ENCODE results near the gene GDF7.

Gene GDF7

GRCh38 chr2:20646446-20646845 lies 20.5 kb upstream of the GDF7 start:
- no peak for DNase-seq

DNA sequence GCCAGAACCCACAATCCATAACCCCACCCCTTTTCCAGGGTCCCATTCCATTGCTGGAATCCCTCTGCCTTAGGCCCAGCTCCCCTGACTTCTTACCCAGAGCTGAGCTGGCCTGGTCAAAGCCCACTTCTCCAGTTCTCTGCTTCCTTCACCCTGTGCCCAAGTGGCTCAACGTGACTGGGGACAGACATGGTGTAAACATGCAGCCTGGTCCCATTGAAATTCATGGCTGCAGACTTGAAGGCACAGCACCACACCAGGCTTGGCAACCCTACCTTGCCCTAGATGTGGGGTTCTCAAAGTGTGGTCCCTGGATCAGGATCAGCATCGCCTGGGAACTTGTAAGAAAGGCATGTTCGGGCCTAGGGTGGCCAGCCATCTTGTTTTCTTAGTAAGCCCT lies 19.7 kb upstream of the GDF7 start:
- no peak for DNase-seq

- DNase-seq: no peak
Measured at GRCh38 chr2:20647738-20648137, 19.2 kb upstream of the GDF7 start.

- DNase-seq: no peak
Measured at GRCh38 chr2:20648206-20648605, 18.7 kb upstream of the GDF7 start.

DNA sequence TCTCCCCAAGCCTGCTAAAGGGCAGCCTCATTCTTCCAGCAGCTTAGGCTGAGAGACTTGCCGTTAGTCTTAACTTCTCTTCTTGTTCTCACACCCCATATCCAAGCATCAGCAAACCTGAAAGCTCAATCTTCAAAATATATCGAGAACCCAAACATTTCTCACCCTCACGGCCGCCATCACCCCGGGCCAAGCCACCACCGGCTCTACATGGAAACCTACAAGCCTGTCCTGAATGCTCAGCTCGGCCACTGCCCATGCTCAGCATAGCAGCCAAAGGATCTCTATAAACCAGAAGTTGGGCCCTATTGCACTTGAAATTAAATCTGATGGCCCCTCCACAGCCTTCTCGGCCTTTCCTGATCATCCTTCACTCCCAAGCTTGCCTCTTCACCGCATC lies 18.1 kb upstream of the GDF7 start:
- no peak for DNase-seq

DNA sequence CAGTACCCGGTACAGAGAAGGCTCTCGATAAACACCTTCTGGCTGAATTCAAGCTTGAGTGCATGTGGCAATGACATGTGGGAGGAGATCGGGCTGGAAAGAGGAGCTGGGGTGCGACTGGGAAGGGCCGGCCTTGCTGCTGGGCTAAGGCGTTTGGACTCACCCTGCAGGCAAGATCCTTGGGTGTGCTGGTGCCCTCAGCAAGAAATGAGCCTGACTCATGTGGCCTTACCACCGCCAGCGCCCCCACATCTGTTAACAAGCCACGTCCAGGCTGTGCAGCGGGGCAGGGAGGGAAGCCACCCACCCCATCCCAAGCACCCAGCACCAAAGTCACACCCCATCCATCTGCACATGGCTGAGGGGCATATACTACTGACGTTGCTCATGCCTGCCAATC lies 17.4 kb upstream of the GDF7 start:
- no peak for DNase-seq

DNA sequence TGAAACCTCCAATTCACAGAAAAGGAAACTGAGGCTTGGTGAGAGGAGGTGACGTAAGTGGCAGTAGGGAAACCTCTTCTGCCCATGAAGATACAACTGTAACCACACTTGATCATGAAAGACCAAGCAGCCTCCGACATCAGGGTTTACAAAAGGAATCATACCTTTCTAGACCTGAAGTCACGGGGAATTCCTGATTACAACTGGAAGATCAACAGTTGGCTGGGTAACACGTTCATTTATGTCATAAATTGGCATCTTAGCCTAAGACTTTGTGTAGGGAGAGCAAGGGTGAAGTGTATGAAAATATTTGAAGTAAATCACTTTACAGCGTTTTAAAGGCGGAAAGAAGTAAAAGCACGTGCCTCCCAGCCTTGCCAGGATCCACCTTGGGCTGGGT lies 17.0 kb upstream of the GDF7 start:
- DNase-seq: no peak

DNA sequence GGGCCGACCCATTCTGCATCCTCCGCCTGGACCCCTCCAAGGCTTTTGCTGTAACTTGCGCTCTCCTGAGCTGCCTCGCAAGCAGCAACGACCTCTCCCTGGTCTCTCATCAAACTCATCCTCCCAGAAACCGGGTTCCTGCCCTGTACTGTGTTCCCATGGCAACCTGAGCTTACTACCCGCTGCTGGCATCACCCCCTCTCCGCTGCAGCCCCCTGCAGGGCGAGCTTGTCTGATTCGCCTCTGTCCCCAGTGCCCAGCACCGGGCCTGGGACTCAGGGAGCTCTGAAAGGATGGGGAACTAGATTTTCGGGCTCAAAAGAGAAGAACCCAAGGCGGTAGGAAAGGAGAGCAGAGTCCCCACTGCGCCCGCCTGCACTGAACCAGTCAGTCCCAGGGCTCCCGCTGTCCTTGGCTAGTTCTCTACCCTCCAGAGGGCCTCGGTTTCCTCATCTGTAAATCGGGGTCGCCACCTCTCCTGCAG lies 16.5 kb upstream of the GDF7 start:
- DNase-seq: no peak

DNA sequence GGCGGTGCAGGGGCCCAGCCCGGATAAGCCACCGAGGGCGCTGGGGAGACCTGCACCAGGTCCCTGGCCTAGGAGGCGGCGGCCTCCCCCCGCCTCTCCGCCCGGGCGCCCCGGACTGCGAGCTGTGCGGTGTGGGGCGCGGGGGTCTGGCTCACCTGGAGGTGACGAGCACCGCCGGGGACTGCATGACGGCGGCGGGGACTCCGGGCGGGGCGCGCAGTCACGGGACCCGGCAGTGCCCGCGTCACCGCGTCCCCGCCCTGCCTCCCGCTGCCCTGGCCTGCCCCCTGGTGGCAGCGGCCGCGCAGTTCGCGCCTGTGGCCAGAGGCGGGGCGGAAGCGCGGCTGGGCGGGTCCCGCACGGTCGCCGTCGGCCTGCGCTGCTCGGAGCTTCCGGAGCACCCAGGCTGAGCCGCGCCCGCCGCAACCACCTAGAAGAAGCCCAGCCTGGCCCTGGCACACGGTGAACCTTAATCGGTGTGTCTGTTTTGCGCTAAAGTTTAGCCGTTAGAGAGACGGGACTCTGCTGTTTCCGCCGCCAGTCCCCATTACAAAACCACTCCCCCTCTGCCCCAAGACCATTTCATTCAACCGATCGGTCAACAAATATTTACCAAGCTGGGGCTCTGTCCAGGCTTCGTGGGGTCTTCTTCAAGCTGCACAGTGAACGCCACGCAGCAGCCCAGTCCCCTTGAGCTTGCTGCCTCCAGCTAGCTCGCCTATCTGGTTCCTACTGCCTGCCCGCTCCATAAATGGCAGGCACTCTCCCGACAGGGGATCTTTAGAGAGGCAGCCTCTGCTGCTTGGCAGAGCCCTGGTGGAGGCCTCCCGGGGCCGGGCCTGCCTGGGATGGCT lies 15.8 kb upstream of the GDF7 start, which contains the start of gene HS1BP3:
HS1BP3 (minus strand) TSS at position 222 of the 854 bp plus-strand sequence; CDS start at position 187, 35 bp downstream.
- DNase-seq: peak; percentile 66

- no peak for DNase-seq
Measured at GRCh38 chr2:20651731-20652099, 15.2 kb upstream of the GDF7 start.

DNA sequence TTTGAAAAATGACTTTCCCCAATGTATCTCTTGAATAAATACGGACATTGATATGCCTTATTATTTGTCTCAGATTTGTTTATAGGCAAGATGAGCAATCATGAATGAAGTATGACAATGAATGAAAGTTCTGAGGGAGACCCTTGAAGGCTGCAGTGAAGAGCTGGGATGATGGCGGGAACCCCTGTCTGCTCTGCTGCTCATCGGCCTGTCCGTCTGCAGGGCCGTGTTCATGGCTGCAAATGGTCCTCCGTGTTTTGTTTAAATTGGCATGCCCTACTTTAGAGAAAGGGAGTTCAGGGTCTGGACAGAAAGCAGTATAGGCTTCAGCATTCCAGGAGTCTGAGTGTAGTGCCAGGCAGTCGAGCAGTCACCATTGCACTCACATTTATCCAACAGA lies 14.8 kb upstream of the GDF7 start:
- no peak for DNase-seq

DNA sequence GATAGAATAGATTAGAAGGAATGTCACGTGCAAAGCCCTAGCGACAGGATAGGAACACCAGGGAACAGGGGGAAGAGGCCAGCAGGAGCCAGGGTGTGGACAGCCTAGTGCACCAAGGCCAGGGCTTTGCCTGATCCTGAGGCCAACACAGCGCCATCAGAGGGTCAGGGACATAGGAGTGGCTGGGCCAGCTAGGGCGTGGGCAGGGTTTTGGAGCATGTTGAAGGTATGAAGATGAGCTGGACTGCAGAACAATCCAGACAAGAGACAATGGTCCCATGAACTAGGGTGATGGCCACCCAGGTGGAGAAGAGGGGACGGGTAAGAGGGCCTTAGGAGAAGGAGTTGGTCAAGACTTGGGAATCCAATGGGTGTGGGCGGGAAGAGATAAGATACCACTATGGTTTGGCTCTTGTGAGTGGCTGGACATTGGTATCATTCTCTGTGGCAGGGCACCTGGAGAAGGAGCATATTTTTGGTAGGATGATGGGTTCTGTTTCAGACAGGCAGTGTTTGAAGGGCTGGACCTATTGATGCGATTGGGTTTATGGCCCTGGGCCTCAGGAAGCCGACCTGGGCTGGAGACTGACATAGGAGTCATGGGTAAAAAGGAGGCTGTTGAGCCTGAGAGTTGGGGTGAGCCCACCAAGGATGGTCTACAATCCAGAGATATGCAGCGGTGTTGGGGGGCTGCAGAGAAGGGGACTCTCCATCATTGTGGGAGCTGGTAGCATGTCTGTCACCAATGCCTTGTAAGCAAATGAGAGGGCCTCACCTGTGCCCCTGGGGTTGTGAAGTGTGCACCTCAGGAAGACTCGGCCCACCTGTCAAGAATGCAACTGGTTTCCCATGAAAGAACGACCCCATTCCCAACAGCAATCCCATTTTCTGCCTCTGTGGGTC lies 14.0 kb upstream of the GDF7 start:
- DNase-seq: no peak

DNA sequence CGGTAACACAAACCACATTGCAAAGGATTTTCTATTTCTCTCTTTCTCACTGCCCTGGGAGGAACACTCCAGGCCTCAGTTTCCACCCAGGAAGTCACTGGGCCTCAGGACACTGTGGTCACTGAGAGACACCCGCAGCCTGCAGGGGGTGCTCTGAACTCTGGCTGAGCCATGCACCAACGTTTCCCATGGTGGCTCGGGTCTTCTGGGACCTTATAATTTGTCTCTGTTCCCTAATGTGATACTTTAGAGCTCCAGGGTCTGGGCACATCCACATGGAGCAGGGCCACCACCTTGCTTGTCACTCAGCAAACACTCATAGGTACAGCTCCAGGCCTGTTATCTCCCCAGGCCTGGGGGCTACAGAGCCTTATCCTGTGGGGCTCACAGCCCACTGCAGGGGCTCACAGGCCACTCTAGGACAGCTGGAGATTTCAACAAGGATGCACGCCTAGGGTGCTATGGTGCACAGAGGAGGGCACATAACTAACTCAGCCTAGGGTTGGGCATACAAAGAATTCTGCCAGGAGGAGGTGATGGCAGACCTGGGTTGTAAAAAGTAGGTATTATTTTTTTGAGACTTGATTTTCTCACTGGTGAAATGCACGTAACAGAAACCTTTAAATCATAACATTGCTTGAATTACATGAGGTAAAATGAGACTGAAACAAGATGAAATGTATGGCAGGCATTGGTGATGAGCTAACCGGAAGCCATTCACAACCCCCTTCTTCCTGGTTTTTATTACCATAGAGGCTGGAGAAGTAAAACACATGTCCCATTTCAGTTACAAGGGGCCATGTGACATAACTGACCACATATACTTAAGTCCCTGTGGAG lies 13.0 kb upstream of the GDF7 start:
- no peak for DNase-seq

GRCh38 chr2:20654535-20654813 lies 12.5 kb upstream of the GDF7 start:
- no peak for DNase-seq

- DNase-seq: no peak
Measured at GRCh38 chr2:20656561-20656960, 10.4 kb upstream of the GDF7 start.

DNA sequence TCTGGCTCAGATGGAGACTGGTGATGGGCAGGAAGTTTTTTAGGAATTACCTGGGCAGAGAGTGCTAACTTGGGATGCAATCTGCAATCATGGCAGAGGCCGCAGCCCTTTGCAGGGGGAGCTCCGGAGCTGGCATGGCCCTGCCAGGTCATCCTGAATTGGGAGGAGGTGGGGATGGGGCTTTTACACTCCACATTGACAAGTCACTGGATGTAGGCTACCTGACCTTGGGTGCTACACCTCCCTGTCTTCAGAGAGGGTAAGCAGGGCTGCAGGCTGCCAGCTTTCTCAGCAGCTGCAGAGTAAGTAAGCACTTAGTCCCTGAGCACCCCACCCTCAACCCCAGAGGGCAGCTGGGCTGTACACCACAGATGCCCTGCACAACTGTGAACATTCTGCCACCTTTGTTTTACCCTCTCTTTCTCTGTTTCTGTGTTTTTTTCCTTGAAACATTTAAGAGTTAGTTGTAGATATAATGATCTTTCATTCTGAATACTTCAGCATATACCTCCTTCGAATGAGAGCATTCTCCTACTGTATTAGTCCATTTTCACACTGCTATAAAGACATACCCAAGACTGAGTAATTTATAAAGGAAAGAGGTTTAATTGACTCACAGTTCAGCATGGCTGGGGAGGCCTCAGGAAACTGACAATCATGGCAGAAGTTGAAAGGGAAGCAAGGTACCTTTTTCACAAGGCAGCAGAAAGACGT lies 9.3 kb upstream of the GDF7 start:
- no peak for DNase-seq

DNA sequence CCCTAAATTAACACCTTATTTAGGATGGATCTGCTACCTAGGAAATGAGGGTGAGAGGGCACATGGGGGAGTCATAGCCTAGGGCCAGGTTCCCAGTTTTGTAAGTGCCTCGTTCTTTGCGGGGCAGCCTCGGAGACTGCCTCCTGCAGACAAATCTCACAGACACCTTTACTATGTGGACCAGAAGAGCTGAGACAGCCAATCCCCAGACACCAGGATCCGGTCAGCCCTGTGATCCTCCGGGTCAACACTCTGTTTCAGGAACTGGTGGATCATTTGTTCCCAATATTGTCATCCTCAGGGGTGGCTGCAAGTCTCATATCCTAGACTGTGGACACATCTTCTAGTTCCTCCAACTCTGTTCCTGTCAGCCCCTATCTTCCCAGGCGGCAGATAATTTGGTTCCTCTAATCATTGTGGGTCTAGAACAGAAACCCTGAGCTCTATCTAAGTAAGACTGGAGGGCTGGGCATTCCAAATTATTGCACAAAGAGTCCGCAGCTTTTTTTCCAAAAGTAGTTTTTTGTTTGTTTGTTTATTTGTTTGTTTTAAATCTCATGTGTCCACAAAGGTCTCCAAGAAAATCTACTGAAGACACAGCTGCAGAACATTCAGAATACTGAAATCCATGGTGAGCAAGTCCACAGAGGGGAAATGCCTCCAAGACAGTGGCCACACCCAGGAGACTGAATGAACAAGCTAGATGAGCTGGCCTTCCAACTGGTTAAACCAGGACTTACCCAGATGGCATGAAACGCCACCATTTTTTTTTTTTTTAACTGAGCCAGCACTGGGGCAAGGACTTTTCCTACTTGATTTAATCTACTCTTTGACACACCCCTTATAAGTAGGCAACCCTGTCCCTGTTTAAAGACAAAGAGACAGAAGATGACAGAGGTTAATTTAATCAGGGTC lies 6.2 kb upstream of the GDF7 start:
- no peak for DNase-seq

DNA sequence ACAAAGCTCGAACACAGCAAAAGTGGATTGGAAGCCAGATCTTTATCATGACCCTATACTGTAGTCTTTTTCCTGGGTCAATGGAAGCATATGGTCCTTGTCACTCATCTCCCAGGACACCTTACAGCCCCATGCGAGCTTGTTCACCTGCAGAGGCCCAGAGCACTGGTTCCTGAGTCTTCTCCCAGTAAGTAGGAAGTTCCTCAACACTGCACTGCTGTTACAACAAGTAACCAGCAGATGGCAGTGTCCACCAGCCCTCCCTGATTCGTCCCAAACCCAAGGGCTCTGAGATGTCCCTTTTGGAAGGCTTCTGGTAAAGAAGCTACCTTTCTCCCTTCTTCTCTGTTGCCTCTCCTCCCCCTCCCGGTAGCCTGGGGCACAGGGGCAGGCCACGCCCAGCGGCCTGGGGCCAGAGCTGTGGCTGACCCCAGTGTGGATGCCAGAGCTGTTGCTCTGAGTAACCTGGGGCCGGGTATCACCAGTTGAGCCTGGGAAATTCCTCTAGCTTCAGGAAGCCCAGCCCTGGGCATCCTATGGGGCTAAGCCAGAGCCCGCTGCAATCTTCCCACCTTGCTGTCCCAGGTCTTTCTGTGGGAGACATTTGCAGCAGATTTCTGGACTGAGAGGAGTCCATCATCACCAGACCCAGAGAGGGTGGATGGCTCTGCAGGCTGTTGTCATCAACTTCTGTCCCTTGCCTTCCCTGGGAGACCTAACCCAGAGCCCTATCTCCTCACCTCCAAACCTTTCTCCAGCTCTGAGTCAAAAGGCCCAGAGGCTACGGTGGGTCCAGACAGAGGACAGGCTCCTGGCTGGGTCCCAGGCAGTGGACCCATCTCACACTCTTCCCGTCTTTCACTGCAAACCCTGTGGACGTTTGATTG lies 5.3 kb upstream of the GDF7 start:
- peak; percentile 33 for DNase-seq

- DNase-seq: no peak
Measured at GRCh38 chr2:20662308-20662937, 4.5 kb upstream of the GDF7 start.

Data from NCI-H510A treated with DMSO at 0.1 percent for 48 hours (cell line).